ENCODE results near the gene NCR2.

Gene NCR2

DNA sequence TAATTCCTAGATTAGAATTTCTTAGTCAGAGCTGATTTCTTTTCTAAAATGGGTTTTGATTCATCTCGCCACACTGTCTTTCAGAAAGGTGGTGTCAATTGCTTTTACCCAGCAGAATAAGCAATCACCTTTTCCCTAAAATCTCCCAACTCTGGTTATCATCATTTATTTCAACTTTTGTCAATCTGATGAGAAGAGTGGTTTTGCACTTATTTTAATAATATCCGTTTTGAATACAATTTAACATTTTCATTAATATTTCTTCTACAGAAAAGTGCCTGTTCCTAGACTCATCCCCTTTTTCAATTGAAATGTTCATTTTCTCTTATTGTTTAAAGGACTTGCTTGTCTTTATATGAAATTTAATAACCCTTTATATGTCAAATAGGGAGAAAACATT, 8.2 kb upstream of the NCR2 start:
- POLR2A ChIA-PET (ENCODE audit: low non-redundant PET) = no interaction called here
- DNase-seq (ENCODE audit: low spot score) = no peak
- CTCF ChIA-PET = interaction anchor here (0.7 kb wide), 1 partner anchor 70 kb away, joined by 3 read pairs; no protein-coding TSS in a partner anchor
- TF ChIP-seq CTCF (conservative IDR thresholded peaks at IDR 0.05; ENCODE audit: low read depth) = no peak
- no peak overlapping the region for H3K27ac ChIP-seq

DNA sequence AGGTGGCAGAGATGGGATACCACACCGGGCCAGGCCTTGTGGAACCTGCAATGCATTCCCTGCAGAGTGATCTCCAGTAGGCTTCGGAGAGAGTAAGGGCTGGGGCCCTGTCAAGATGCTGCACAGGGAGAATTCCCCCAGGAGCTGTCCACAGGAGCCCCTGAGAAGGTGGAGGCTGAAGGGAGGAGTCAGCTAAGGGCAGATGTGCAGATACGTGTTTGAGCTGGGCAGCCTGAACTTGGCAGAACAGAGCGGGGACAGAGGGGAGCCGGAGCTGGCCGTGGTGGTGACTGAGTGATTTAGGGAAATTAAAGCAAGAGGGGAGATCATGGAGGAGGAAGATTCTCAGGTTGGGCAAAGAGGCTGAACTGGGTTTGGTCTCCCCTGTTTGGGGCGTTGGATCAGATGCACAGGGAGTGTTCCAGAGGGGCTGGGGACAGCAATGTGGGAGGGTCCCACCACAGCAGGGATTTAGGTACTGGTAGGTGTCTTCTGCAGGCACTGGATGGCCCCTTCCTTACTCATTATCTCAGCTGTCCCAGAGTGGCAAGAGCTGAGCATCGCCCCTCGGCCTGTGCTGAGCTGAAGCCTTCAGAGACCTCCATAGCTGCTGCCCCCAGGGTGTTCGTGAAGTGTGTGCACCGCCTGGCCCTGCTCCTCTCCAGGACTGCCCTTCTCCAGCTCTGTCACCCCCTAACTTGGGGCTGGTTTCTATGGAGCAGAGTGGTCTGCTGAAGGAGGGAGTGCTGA, 3.8 kb upstream of the NCR2 start:
- CTCF ChIA-PET = no interaction called here
- TF ChIP-seq CTCF (conservative IDR thresholded peaks at IDR 0.05; ENCODE audit: low read depth) = no peak
- POLR2A ChIA-PET (ENCODE audit: low non-redundant PET) = no interaction called here
- no peak for DNase-seq (ENCODE audit: low spot score)
- no peak overlapping the region for H3K27ac ChIP-seq

GRCh38 chr6:41332241-41332640, 3.2 kb upstream of the NCR2 start:
- no peak for TF ChIP-seq CTCF (conservative IDR thresholded peaks at IDR 0.05; ENCODE audit: low read depth)
- ChIA-PET CTCF (interaction anchor here (1.1 kb wide), 1 partner anchor 26 kb away, joined by 4 read pairs; no protein-coding TSS in a partner anchor), POLR2A (ENCODE audit: low non-redundant PET) (no interaction called here)
- H3K27ac ChIP-seq = no peak overlapping the region
- no peak for DNase-seq (ENCODE audit: low spot score)

GRCh38 chr6:41332842-41333736, 2.3 kb upstream of the NCR2 start:
- no peak for DNase-seq (ENCODE audit: low spot score)
- TF ChIP-seq CTCF (conservative IDR thresholded peaks at IDR 0.05; ENCODE audit: low read depth) = no peak
- H3K27ac ChIP-seq = no peak overlapping the region
- ChIA-PET POLR2A (ENCODE audit: low non-redundant PET) (interaction anchor here (0.7 kb wide), 1 partner anchor 13 kb away, joined by 5 read pairs; no protein-coding TSS in a partner anchor), CTCF (interaction anchor here (0.7 to 1.1 kb wide), 2 partner anchors 26 to 151 kb away, joined by 3 to 4 read pairs; no protein-coding TSS in a partner anchor)

GRCh38 chr6:41334482-41335040, 847 bp upstream of the NCR2 start:
- no peak for TF ChIP-seq CTCF (conservative IDR thresholded peaks at IDR 0.05; ENCODE audit: low read depth)
- no peak for DNase-seq (ENCODE audit: low spot score)
- H3K27ac ChIP-seq = no peak overlapping the region
- POLR2A ChIA-PET (ENCODE audit: low non-redundant PET) = no interaction called here
- CTCF ChIA-PET = interaction anchor here (0.6 kb wide), 1 partner anchor 161 kb away, joined by 6 read pairs; no protein-coding TSS in a partner anchor

- H3K27ac ChIP-seq = no peak overlapping the region
- ChIA-PET CTCF (no interaction called here), POLR2A (ENCODE audit: low non-redundant PET) (no interaction called here)
- TF ChIP-seq CTCF (conservative IDR thresholded peaks at IDR 0.05; ENCODE audit: low read depth) = no peak
- DNase-seq (ENCODE audit: low spot score) = no peak
Observed at GRCh38 chr6:41335943-41336342, 535 bp downstream of the NCR2 start.

All from RWPE1 (cell line).